Epithelial cell of proximal tubule (primary cell): ENCODE measurements around the gene COL20A1. TPM values are rescaled to one million over a fixed set of nuclear protein-coding genes. Genes with fewer than 3 reads are reported as not detected.

Source experiments
- DNase-seq: peaks from one replicate; pipeline ENCODE4 v3.0.0-alpha.2; 2011; ENCODE audit warnings: low read depth
- H3K4me3 ChIP-seq: 2 replicates; pipeline ENCODE4 v1.5.1; 2011; ENCODE audit warnings: low read depth, mild to moderate bottlenecking, low read length
- CTCF ChIP-seq: conservative IDR thresholded peaks from 2 replicates; pipeline ENCODE4 v1.5.1; 2012; ENCODE audit warnings: low read depth, mild to moderate bottlenecking, low read length
- total RNA-seq: library from RNA; depleted of rRNA; stranded (reverse); fragments of >200 nt; gene quantifications from 2 replicates; pipeline ENCODE4 v1.2.3, GENCODE V29; 2015

Gene COL20A1
- total RNA-seq, 1 donor from 2014 or later, result not detected

- no peak for DNase-seq
- no peak overlapping the region for H3K4me3 ChIP-seq
- TF ChIP-seq CTCF, result no peak
Observed at GRCh38 chr20:63282946-63283345, 10.0 kb upstream of the COL20A1 start.

- no peak overlapping the region for H3K4me3 ChIP-seq
- TF ChIP-seq CTCF, result no peak
- DNase-seq, result no peak
Observed at GRCh38 chr20:63283397-63284082, 9.4 kb upstream of the COL20A1 start.

GRCh38 chr20:63284083-63284440, 8.9 kb upstream of the COL20A1 start:
- no peak for TF ChIP-seq CTCF
- no peak for DNase-seq
- H3K4me3 ChIP-seq, result no peak overlapping the region

GRCh38 chr20:63284544-63284949, 8.4 kb upstream of the COL20A1 start:
- H3K4me3 ChIP-seq, result no peak overlapping the region
- DNase-seq, result no peak
- TF ChIP-seq CTCF, result no peak

- no peak overlapping the region for H3K4me3 ChIP-seq
- TF ChIP-seq CTCF, result no peak
- no peak for DNase-seq
Observed at GRCh38 chr20:63284981-63285524, 7.9 kb upstream of the COL20A1 start.

GRCh38 chr20:63285636-63286615, 7.1 kb upstream of the COL20A1 start:
- no peak for TF ChIP-seq CTCF
- DNase-seq, result no peak
- H3K4me3 ChIP-seq, result no peak overlapping the region
